K562 (cell line): ENCODE measurements around the gene ZNF584. TPM values are rescaled to one million over a fixed set of nuclear protein-coding genes. Genes with fewer than 3 reads are reported as not detected.

Experiments
- ARNT ChIP-seq, 2 experiments: fragments of 450-650 bp; IDR thresholded peaks; 2 replicates each; pipeline ENCODE4 v1.6.1; 2016; ENCODE audit warnings: mild to moderate bottlenecking in 1 of 2
- HMG20B ChIP-seq: fragments of 250-450 bp; sonication (Bioruptor Pico); IDR thresholded peaks from 2 replicates; pipeline ENCODE4 v1.5.0; 2021; ENCODE audit warnings: mild to moderate bottlenecking
- KAT8 ChIP-seq: fragments of 450-650 bp; IDR thresholded peaks from 2 replicates; pipeline ENCODE4 v1.6.1; 2016; ENCODE audit warnings: low read depth, mild to moderate bottlenecking
- KDM4B ChIP-seq, 2 experiments: fragments of 450-650 bp in 1 of 2; sonication (generic) in 1 of 2; IDR thresholded peaks; 2 replicates each; pipeline ENCODE4 v1.6.1; 2016 to 2017; ENCODE audit warnings: borderline replicate concordance in 2 of 2, antibody characterized with exemption in 1 of 2, low read depth in 1 of 2, mild to moderate bottlenecking in 1 of 2
- NCOA1 ChIP-seq: fragments of 450-650 bp; IDR thresholded peaks from 2 replicates; pipeline ENCODE4 v1.6.1; 2016; ENCODE audit warnings: low read depth
- NFIC ChIP-seq: fragments of 450-650 bp; IDR thresholded peaks from 2 replicates; pipeline ENCODE4 v1.6.1; 2017; ENCODE audit warnings: mild to moderate bottlenecking, inconsistent platforms
- PBX2 ChIP-seq, 2 experiments: IDR thresholded peaks in 1 of 2; conservative IDR thresholded peaks in 1 of 2; 2 replicates each; pipeline ENCODE4 v1.6.1; 2016; ENCODE audit warnings: low read depth in 2 of 2, mild to moderate bottlenecking in 1 of 2, missing compliant biosample characterization in 1 of 2, missing genetic modification characterization in 1 of 2, moderate library complexity in 1 of 2
- SP1 ChIP-seq: sonication (generic); formaldehyde crosslinking; IDR thresholded peaks from 2 replicates; pipeline ENCODE4 v1.8.1; 2022; ENCODE audit warnings: mild to moderate bottlenecking, missing genetic modification reagents
- TAF1 ChIP-seq: IDR thresholded peaks from 2 replicates; pipeline ENCODE4 v1.6.1; 2011; ENCODE audit warnings: mild to moderate bottlenecking, low read length, moderate library complexity; ENCODE audit not compliant: insufficient read depth, control insufficient read depth, severe bottlenecking; ENCODE audit errors: extremely low read depth
- YBX1 ChIP-seq: fragments of 450-650 bp; IDR thresholded peaks from 2 replicates; pipeline ENCODE4 v1.7.1; 2016; ENCODE audit warnings: mild to moderate bottlenecking
- ZBTB2 ChIP-seq: fragments of 450-650 bp; IDR thresholded peaks from 2 replicates; pipeline ENCODE4 v1.6.1; 2016; ENCODE audit warnings: antibody characterized with exemption
- ZNF444 ChIP-seq: fragments of 250-450 bp; sonication (Bioruptor Pico); IDR thresholded peaks from 2 replicates; pipeline ENCODE4 v1.4.0; 2020; ENCODE audit warnings: mild to moderate bottlenecking, moderate library complexity
- ZNF639 ChIP-seq, 2 experiments: fragments of 200-800 bp in 1 of 2; sonication (Bioruptor generic) in 1 of 2; sonication (generic) in 1 of 2; formaldehyde crosslinking in 1 of 2; IDR thresholded peaks in 1 of 2; conservative IDR thresholded peaks in 1 of 2; 2 replicates each; pipeline versions ENCODE4 v1.5.0 to v1.6.1; 2016 to 2020; ENCODE audit warnings: missing compliant biosample characterization in 1 of 2, missing genetic modification characterization in 1 of 2, missing genetic modification reagents in 1 of 2
- polyA plus RNA-seq, 8 experiments: library from polyadenylated mRNA; depleted of rRNA in 4 of 8; stranded (reverse) in 5 of 8; unstranded in 3 of 8; fragments of >200 nt; fragmentation: Nextera tagmentation in 2 of 8; fragmentation: Illumina TruSeq in 1 of 8; extraction: Ambion mirVana in 2 of 8; extraction: Trizol in 1 of 8; gene quantifications; 2 replicates each; pipeline versions ENCODE4 v1.2.1 to v1.2.3, GENCODE V29; 2011 to 2014; ENCODE audit warnings: inconsistent platforms in 1 of 8, missing spikeins in 1 of 8
- total RNA-seq, 7 experiments: library from RNA; depleted of rRNA in 6 of 7; stranded (reverse); fragments of >200 nt in 6 of 7; fragmentation: Illumina TruSeq in 2 of 7; extraction: Trizol in 2 of 7; gene quantifications; 2 replicates each; pipeline versions ENCODE4 v1.2.1 to v1.2.3, GENCODE V29; 2011 to 2021; ENCODE audit warnings: low replicate concordance in 1 of 7
- TF ChIP-seq, protein P1 (sequence below), 2 experiments: IDR thresholded peaks; 2 replicates each; pipeline ENCODE4 v1.6.1; 2011; ENCODE audit warnings: borderline replicate concordance in 1 of 2, control low read depth in 1 of 2, low read depth in 1 of 2, low read length in 1 of 2, mild to moderate bottlenecking in 1 of 2, mixed read lengths in 1 of 2, moderate library complexity in 1 of 2; ENCODE audit not compliant: insufficient read depth in 1 of 2, insufficient read length in 1 of 2, poor library complexity in 1 of 2, severe bottlenecking in 1 of 2; ENCODE audit errors: extremely low read depth in 1 of 2
- TF ChIP-seq, protein P2 (sequence below): fragments of 250-450 bp; sonication (Bioruptor Pico); IDR thresholded peaks from 2 replicates; pipeline ENCODE4 v1.5.0; 2021; ENCODE audit warnings: mild to moderate bottlenecking, borderline replicate concordance

The ZNF584 gene
- total and polyA plus RNA-seq, 9 of the 15 experiments (the other 6 are each of a cell fraction or from before 2014, with no cell fraction given) = 5.8 to 43.4 (median 24.6) TPM

DNA sequence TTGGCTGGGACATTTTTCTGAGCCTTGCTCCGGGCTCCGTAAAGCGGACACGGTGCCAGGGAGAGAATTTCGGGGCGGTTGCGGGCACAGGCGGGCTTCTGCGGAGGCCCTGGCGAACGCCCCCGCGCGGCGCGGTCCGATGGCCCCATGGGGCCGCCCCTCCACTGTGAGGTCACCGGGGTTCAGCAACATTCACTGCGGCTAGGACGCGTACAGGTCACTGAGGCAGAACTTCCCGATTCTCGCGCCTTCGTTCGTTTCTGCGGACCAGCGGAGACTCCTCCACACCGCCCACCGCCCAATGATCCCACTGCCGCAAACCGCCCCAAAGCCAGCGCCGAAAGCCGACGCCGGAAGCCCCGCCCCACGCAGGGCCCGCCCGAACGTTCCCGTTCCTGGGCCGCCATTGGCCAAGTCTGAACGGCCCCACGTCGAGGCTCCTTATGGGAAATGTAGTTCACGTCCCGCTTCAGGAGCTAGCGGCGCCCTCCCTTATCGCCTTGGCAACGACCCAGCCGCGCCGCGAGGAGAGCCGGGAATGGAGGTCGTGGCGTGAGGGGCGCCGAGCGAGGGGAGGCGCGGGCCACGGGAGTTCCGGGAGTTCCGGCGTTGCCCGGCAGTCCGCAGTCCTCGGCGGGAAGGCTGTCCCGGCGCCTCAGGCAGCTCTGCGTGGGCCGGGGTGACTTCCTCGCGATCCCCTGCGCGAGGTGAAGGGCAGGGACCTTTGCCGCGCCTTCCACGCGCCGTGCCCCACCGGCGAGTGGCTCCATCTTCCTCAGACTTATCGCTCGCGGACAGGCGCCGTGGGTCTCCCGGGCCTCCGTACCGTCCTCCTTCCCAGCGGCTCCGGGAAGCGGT lies at the start of gene ZNF584 (continued):
- TF ChIP-seq ZBTB2 = peak; percentile 89
- TF ChIP-seq ZNF639 (CRISPR knock-in tag; conservative IDR thresholded peaks at IDR 0.05 in 1 of 2, IDR thresholded peaks at IDR 0.05 in 1 of 2) = peak in 1 of 2 experiments; percentile 87; a peak in 2 of 4 replicates
- TF ChIP-seq, protein P1, sequence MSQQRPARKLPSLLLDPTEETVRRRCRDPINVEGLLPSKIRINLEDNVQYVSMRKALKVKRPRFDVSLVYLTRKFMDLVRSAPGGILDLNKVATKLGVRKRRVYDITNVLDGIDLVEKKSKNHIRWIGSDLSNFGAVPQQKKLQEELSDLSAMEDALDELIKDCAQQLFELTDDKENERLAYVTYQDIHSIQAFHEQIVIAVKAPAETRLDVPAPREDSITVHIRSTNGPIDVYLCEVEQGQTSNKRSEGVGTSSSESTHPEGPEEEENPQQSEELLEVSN (IDR thresholded peaks at IDR 0.05; ENCODE audit: borderline replicate concordance in 1 of 2, extremely low read depth in 1 of 2, insufficient read depth in 1 of 2, insufficient read length in 1 of 2, low read depth in 1 of 2, low read length in 1 of 2, poor library complexity in 1 of 2, severe bottlenecking in 1 of 2) = peak; percentile 24 to 45
- TF ChIP-seq, protein P2, sequence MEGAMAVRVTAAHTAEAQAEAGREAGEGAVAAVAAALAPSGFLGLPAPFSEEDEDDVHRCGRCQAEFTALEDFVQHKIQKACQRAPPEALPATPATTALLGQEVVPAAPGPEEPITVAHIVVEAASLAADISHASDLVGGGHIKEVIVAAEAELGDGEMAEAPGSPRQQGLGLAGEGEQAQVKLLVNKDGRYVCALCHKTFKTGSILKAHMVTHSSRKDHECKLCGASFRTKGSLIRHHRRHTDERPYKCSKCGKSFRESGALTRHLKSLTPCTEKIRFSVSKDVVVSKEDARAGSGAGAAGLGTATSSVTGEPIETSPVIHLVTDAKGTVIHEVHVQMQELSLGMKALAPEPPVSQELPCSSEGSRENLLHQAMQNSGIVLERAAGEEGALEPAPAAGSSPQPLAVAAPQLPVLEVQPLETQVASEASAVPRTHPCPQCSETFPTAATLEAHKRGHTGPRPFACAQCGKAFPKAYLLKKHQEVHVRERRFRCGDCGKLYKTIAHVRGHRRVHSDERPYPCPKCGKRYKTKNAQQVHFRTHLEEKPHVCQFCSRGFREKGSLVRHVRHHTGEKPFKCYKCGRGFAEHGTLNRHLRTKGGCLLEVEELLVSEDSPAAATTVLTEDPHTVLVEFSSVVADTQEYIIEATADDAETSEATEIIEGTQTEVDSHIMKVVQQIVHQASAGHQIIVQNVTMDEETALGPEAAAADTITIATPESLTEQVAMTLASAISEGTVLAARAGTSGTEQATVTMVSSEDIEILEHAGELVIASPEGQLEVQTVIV (CRISPR knock-in tag) = peak; percentile 90
- TF ChIP-seq KDM4B (IDR thresholded peaks at IDR 0.05; ENCODE audit: borderline replicate concordance in 2 of 2, low read depth in 1 of 2) = no peak; a peak in 1 of 4 replicates
- TF ChIP-seq PBX2 (CRISPR knock-in tag; IDR thresholded peaks at IDR 0.05; ENCODE audit: low read depth) = no peak
- no peak for TF ChIP-seq PBX2 (tag; conservative IDR thresholded peaks at IDR 0.05; ENCODE audit: low read depth)
- TF ChIP-seq YBX1 = no peak
- peak; percentile 92 for TF ChIP-seq SP1 (CRISPR knock-in tag)
- TF ChIP-seq NFIC = peak; percentile 93
- TF ChIP-seq ZNF444 (CRISPR knock-in tag) = no peak
- no peak for TF ChIP-seq ARNT (IDR thresholded peaks at IDR 0.05)
- no peak for TF ChIP-seq HMG20B (CRISPR knock-in tag)
- TF ChIP-seq KAT8 = no peak
- peak; percentile 89 for TF ChIP-seq TAF1
- TF ChIP-seq NCOA1 = 0 out of 2 replicates have a peak, but pooled peaks have one; percentile 18
